HS-27A (cell line): ENCODE results near the gene NXPE2.

Experiments used
- DNase-seq: peaks from one replicate; pipeline ENCODE4 v3.0.0-alpha.2; 2012; ENCODE audit warnings: low read depth, missing footprints

NXPE2 gene

DNA sequence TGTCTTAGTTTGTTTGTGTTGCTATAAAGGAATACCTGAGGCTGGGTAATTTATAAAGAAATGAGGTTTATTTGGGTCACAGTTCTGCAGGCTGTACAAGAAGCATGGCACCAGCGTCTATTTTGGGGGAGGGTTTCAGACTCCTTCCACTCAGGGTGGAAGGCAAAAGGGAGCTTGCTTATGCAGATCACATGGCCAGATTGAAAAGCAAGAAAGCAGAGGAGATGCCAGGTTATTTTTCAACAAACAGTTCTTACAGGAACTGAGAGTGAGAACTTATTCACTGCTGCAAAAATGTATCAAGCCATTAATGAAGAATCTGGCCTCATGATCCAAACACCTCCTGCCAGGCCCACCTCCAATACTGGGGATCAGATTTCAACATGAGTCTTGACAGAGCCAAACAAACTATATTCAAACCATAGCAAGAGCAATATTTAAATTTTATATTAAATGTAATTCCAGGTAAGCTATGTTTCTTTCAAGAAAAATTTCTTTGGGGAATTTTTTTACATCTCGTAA lies 66.9 kb downstream of the NXPE2 start:
- no peak for DNase-seq

DNA sequence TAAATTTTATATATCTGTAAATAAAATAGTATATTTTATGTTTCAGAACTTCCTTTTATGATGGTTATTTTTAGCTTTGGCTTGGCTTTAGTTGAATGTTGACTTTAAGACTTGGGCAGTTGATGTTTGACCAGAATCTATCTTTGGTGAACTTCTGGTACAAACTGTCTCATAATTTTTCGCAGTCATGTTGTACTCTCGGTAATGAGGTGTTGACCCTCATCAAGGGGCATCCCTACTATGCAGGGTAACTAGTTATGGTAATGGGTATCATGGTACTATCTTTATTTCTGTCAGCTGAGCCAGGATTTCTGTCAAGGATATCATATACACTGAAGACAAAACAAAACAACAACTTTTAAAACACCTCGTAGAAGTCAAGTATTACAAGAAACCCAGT lies 67.7 kb downstream of the NXPE2 start:
- DNase-seq, result no peak
